HFF-Myc (cell line): Measurements from ENCODE around the gene IL17A.
"Not testable (repeated sequence)": the region's sequence is repeated elsewhere in the genome, so short reads cannot be mapped to it uniquely, and the experiment has no call there.

Experiments
- DNase-seq: peaks from one replicate; pipeline ENCODE4 v3.0.0-alpha.2; 2011; ENCODE audit warnings: low read depth; ENCODE audit errors: extremely low read depth
- H3K4me3 ChIP-seq: replicated peaks from 2 replicates; pipeline ENCODE4 v1.5.1; 2011; ENCODE audit warnings: low read depth, mild to moderate bottlenecking, control low read depth, low read length
- TF ChIP-seq, protein P1 (sequence below): IDR thresholded peaks from 2 replicates; pipeline ENCODE4 v1.5.1; 2012; ENCODE audit warnings: mild to moderate bottlenecking, low read depth, low read length, control low read depth; ENCODE audit errors: missing control alignments

Gene IL17A

DNA sequence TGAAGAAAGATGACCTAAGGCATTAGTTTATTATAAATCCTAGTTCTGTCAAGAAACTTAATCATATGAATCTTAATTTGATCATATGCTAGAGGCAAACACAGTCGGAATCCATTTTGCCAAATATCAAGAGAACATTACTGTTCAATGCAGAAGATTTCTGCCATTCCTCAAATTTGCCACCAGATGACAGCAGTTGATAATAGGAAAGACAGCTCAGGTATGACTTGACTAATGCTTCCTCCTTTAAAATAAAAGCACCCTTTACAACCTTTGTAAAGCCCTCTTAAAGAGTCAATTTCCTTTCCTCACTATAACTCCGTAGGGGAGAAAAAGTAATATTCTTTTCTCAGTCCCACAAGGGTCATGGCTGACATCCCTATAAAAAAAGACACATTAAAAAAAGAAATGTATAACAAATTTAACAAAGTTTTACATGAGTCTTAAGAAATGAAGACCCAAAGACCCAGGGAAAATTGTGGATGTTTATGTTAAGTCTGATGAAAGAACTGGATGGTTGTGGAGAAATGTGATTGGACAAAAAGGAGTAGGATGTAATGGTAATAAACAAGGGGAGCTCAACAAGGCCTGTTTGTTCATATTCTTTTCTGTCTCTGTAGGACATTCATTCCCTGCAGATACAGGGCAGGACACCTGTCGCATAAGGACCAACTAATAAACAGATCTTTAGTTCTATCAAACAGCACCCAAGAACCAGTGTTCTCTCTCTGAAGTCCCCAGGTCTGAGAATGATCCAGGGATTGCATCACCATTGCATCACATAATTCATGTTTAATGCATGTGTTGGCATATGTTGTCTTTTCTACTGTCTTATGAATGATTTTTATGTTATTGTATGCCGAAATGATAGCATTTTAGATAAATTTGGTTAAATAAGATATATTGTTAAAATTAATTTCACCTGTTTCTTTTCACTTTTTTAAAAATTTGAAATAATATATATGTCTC is 23.0 kb upstream of the IL17A start:
- no peak for DNase-seq
- no peak overlapping the region for H3K4me3 ChIP-seq
- TF ChIP-seq, protein P1, sequence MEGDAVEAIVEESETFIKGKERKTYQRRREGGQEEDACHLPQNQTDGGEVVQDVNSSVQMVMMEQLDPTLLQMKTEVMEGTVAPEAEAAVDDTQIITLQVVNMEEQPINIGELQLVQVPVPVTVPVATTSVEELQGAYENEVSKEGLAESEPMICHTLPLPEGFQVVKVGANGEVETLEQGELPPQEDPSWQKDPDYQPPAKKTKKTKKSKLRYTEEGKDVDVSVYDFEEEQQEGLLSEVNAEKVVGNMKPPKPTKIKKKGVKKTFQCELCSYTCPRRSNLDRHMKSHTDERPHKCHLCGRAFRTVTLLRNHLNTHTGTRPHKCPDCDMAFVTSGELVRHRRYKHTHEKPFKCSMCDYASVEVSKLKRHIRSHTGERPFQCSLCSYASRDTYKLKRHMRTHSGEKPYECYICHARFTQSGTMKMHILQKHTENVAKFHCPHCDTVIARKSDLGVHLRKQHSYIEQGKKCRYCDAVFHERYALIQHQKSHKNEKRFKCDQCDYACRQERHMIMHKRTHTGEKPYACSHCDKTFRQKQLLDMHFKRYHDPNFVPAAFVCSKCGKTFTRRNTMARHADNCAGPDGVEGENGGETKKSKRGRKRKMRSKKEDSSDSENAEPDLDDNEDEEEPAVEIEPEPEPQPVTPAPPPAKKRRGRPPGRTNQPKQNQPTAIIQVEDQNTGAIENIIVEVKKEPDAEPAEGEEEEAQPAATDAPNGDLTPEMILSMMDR: peak; percentile 53

DNA sequence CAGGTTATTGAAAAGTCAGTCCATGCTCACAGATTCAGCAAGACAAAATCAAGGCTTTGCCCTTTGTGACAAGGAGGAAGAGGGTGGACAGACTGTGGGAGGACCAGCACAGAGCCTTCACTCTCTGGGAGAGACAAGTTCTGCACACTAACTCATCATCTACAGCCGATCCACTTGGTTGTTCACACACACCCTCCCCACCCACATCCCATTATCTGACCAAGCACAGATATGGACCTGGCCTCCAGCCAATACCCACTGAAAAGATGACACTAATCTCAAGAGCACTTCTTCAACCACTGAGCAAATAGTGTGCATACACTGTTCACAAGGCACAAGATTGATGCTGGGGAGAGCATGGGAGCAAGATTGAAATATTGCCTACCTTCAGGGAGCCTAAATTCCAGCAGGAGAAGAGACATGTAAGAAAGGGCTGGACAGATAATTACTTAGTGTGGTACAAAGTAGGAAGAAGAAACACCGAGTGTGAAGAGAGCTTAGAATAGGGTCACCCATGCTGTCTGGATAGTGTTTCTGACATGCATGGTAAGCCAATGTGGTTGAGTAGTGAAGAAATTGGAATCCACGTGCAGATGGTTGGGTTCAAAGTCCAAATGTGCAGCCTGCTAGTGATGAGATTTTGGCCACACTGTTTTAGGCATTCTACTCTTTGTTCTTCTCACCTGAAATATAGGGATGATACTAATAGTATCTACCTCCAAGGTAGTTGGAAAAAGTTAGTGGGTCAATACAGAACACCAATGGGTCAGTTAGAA is 21.7 kb upstream of the IL17A start:
- no peak for DNase-seq
- TF ChIP-seq, protein P1: no peak
- H3K4me3 ChIP-seq: no peak overlapping the region

DNA sequence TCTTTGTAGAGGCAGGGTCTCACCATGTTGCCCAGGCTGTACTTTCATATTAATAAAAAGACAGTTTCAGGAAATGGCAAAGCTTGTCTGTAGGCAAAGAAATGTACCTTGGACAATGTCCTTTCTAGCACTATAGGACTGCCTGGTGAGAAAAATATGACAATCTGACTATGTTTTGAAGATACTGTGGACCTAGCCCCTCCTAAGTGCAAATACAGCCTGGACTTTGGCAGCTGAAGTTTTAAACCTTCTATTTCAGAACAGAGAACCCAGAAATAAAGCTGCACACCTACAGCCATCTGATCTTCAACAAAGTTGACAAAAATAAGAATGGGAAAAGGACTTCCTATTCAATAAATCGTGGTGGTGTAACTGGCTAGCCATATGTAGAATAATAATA is 18.9 kb upstream of the IL17A start:
- TF ChIP-seq, protein P1: no peak
- no peak overlapping the region for H3K4me3 ChIP-seq
- no peak for DNase-seq

DNA sequence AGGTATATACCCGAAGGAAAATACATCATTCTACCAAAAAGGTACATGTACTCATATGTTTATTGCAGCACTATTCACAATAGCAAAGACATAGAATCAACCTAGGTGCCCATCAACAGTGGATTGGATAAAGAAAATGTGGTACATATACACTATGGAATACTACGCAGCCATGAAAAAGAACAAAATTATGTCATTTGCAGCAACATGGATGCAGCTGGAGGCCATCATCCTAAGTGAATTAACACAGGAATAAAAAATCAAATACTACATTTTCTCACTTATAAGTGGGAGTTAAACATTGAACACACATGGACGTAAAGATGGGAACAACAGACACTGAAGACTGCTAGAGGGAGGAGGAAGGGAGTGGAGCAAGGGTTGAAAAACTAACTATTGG is 17.8 kb upstream of the IL17A start:
- DNase-seq, H3K4me3 ChIP-seq: not testable (repeated sequence)

DNA sequence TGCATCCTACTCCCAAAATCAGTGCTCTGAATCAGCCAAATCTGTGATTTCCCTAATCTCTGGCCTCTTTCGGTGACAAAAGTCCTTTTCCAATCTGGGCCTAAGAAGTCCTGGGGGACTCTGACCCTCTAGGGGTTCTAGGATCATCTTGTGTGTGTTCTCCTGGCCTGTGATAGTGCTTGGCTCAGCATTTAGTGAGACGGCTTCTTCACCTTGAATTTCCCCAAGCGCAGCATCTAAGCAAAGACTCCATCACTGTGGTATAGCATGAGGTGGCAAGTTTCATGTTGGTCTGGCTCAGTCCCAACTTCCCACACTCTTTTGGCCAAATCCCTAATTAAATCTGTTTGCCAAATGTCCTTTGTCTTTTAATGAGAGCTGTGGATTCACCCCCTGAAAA is 12.1 kb upstream of the IL17A start:
- DNase-seq: no peak
- TF ChIP-seq, protein P1: no peak
- no peak overlapping the region for H3K4me3 ChIP-seq

DNA sequence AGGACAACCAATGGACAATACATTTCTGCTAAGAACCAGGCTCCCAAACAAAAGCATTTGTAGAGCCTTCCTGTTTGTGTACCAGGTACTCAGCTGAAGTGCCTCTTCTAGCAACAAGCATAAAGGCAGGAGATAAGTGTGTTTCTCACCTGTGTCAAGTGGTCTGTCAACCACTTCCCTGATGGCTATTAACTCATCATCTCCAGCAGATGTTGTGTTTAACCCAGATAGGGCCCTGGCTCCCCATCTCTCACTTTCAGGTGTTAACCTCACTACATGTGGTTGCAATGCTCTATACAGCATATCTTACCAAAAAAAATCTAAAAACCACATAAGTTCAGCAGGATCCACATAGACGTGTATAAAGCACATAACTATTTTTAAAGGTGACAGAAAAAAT is 9.6 kb upstream of the IL17A start:
- DNase-seq: no peak
- no peak overlapping the region for H3K4me3 ChIP-seq
- TF ChIP-seq, protein P1: no peak

DNA sequence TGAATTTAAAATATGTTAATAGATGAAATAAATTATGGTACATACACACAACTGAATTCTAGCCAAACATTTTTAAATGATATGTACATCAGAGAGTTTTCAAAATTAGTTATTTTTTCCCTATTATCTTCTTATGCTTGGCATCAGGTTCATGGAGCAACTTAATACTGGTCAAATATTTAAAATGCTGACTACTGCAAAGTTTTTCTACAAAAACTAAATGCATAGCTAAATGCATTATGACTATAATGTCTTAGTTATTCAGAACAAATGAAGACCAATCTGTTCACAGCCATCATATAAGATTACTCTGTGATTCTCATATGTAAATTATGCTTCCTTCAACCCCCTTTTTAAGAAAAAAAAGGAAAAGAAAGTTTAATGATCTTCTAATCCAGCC is 8.2 kb upstream of the IL17A start:
- TF ChIP-seq, protein P1: no peak
- H3K4me3 ChIP-seq: no peak overlapping the region
- DNase-seq: no peak
